Omental fat pad (tissue), 4 donors: ENCODE data around the gene GABPB2. TPM values are rescaled to one million over a fixed set of nuclear protein-coding genes. Genes with fewer than 3 reads are reported as not detected.
A peak's percentile ranks its signal among the peaks of the same experiment; 100 is the strongest.

ENCODE experiments used
- ATAC-seq: fragments of 150-250 bp; one replicate; pipeline ENCODE4 v1.9.1; 2016; ENCODE audit warnings: mild to moderate bottlenecking, moderate library complexity; ENCODE audit not compliant: low FRiP score
- DNase-seq: peaks from one replicate; pipeline ENCODE4 v3.0.0-alpha.2; 2019; ENCODE audit warnings: low spot score
- total RNA-seq, 4 donors: library from RNA; depleted of rRNA; stranded (reverse); fragments of >200 nt; gene quantifications; one replicate each; pipeline ENCODE4 v1.1.0, GENCODE V29; 2016
- TF ChIP-seq, protein P1 (sequence below), 3 donors: fragments of 450-650 bp; IDR thresholded peaks; one replicate each; pipeline ENCODE4 v1.5.1; 2016 to 2017; ENCODE audit warnings: antibody characterized with exemption in 3 of 3, mild to moderate bottlenecking in 3 of 3, moderate library complexity in 2 of 3

GABPB2 gene
- total RNA-seq, 4 donors from 2014 or later, result 15.0 to 36.1 (median 21.2) TPM

DNA sequence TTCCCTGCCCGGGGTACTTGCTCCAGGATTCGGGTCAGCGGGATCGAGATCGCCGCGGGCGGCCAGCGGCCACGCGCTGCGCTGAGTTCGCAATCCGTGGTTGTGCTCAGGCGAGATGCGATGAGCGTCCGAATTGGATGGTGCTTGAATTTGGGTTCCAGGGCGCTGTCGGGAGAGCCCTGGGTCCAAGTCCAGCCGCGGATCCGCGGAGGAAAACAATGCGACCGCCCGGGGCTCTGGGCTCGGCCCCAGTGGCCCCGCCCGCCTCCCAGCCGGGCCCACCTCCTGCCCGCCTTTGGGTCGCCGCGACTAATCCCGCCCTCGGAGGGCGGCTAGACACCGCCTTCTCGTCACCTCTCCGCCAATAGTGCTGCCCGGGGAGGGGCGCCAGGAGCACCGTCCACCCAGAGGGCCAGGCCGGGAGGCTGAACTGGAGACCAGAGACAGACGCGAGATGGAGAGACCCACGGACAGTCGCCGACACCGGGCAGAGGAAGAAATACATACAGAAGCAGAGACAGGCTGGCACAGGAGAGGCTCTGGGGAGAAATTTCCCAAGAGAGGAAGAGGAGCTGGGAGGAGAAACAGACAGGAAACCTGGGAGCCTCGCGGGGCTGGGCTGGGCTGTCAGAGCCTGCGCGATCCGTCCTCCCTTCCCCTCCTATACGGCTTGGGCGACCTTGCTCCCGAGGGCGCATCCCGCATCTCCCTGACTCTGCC, 76.0 kb downstream of the GABPB2 start, which contains the start of gene SEMA6C:
Gene SEMA6C, minus strand, starts transcription at position 220 of the 720 bp plus-strand sequence. CDS start 4,010 bp downstream, outside the sequence.
- ATAC-seq, result peak; percentile 98
- TF ChIP-seq, protein P1, sequence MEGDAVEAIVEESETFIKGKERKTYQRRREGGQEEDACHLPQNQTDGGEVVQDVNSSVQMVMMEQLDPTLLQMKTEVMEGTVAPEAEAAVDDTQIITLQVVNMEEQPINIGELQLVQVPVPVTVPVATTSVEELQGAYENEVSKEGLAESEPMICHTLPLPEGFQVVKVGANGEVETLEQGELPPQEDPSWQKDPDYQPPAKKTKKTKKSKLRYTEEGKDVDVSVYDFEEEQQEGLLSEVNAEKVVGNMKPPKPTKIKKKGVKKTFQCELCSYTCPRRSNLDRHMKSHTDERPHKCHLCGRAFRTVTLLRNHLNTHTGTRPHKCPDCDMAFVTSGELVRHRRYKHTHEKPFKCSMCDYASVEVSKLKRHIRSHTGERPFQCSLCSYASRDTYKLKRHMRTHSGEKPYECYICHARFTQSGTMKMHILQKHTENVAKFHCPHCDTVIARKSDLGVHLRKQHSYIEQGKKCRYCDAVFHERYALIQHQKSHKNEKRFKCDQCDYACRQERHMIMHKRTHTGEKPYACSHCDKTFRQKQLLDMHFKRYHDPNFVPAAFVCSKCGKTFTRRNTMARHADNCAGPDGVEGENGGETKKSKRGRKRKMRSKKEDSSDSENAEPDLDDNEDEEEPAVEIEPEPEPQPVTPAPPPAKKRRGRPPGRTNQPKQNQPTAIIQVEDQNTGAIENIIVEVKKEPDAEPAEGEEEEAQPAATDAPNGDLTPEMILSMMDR (IDR thresholded peaks at IDR 0.05), result no peak
- peak; percentile 71 for DNase-seq

- ATAC-seq (peak; percentile 33), DNase-seq (no peak)
- TF ChIP-seq, protein P1 (IDR thresholded peaks at IDR 0.05), result no peak
These were observed 76.6 kb downstream of the GABPB2 start for GRCh38 chr1:151147132-151147503.

- ATAC-seq (no peak), DNase-seq (no peak)
- TF ChIP-seq, protein P1 (IDR thresholded peaks at IDR 0.05), result no peak
These were observed 77.1 kb downstream of the GABPB2 start for GRCh38 chr1:151147665-151148064.

DNA sequence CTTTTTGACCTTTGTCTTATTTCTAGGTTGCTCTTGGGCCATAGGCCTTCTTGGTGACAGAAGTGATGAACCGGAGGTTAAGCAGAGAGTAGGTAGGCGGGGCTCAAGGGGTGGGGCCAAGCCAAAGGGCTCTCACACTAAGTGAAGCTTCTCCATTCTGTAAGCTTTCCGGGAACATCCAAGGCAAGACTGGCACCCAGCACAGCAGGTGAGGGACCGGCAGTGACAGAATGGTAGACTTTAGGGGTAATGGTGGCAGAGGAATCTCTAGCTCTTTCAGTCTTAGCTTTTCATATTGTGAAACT, 85.9 kb downstream of the GABPB2 start, which contains the start of gene TNFAIP8L2:
Gene TNFAIP8L2, plus strand, starts transcription at position 135 of the 305 bp plus-strand sequence. CDS start 2,049 bp downstream, outside the sequence.
- TF ChIP-seq, protein P1 (IDR thresholded peaks at IDR 0.05), result no peak
- no peak for DNase-seq
- no peak for ATAC-seq

- ATAC-seq (no peak), DNase-seq (no peak)
- TF ChIP-seq, protein P1 (IDR thresholded peaks at IDR 0.05), result no peak
These were observed 86.5 kb downstream of the GABPB2 start for GRCh38 chr1:151157067-151157531.

DNA sequence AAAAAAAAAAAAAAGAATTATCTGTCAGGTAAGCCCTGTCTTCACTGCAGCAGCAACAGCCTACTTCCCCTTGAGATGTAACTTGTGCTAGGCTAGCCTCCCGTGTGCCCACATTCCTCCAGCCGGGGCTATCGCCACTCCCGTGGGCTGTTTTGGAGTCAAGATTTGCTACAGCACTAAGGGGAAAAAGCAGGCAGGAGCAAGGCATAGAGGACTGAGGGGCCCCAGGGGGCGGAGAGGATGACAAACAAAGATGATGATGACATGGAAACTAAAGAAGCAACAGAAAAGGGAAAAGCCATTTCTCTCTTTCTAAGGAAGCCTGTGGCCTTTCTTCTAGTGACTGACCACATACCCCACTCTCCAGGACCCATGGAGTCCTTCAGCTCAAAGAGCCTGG, 87.8 kb downstream of the GABPB2 start:
- DNase-seq (no peak), ATAC-seq (no peak)
- TF ChIP-seq, protein P1 (IDR thresholded peaks at IDR 0.05), result no peak

GRCh38 chr1:151158751-151159251, 88.2 kb downstream of the GABPB2 start:
- TF ChIP-seq, protein P1 (IDR thresholded peaks at IDR 0.05), result no peak
- DNase-seq (no peak), ATAC-seq (peak; percentile 28)
